ENCODE data around the gene RARA.
A peak's percentile ranks its signal among the peaks of the same experiment; 100 is the strongest.

Gene RARA

DNA sequence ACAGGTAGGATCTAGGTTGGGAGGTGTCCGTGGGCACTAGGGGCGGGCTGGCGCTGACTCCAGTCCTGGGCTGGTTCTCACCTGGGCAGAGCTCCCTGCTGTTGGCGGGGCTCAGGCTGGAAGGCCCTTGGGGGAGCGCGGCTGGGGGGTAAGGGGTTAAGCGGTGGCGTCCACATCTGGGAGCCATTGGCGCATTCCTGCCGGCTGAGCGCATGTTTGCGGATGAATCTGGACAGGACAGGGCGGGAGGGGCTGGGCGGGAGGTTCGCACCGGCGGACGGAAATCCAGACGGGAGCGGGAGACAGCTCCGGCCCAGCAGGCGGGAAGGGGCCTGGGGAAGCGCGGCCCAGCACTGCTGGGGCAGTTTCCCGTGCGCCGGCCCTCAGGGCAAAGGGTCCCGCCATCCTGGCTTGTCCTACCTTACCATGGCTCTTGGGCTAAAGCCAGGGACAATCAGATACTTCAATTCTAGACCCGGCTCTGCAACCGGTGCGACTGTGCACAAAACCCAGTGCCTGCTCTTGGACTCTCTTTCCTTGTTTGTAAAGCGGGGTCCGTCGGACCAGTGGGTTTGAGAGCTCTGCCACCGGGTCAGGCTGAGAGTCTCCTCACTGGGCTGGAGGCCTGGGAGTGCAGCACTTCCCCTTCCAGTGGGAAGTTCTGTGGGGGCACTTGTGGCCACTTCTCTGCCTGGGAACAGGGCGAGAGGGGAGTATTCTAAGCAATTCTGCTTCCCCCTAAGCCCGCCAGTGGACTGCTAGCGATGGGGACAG is 7.8 kb downstream of the RARA start:
- DNase-seq (ENCODE audit: low read depth in 2 of 2), result no peak

DNA sequence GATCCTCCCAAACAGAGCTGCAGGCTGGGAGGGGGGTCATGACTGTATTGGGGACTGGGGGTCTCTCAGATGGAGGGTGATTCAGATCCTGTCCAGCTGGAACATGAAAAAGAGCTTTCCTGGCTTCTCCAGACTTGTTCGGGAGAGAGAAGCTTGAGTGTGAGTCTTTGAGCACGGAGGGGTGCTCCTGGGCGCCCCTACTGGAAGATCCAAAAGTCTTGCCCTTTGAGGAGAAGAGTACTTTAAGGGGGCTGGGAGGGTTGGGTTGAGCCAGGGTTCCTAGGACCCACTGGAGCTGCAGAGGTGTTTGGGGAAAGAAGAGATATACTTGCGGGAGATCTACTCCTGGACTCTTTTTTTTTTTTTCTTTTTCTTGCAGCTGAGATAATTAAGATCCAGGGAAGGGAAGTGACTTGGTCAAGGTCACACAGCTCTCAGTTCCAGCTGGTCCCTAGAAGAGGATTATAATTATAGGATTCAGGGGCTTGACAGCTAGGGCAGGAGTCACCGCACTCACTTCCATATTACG is 8.4 kb downstream of the RARA start:
- DNase-seq (ENCODE audit: low read depth in 2 of 2), result no peak

DNA sequence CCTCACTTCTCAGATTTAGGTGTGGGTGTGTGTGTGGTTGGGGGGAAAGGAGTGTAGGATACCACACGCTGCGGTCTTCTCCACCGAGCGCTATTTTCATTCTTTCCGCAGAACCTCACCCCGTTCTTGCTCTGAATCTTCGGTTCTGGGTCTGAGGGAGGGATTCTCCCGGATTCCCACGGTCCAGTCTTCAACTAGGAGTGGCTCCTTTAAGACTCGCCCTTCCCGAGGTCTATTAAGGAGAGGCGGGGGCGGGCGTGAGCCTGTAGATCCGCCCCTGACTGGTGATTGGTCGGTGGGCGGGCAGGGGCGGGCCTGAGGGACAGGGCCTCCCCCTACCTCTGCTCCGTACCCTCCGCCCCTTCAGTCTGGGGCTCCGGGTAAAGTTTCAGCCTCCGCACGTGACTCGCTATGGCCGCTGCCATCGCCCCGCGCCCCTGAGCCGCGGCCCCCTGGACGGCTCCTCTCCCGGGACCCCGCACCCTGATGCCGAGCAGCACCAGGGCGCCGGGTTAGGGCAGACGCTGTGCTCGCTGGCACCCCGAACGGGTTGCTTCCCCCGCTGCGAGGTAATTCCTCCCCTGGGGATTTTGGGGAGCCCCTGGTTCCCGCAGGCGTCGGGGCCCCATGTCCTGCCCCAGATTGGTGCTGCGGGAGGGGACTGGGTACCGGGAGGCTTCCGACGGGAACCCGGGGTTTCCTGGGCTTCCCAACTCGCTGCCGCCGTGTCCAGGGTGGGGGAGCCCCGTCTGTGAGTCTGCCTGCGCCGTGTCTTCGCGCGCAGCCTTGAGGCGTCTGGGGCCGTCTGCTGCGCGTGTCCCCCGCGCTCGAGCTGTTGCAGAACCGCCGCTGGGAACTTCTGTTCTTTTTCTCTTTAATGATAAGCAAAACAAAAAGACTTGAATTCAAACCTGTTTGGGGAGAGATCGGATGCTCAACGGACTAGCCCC is 9.2 kb downstream of the RARA start:
- DNase-seq (ENCODE audit: low read depth in 2 of 2), result peak; percentile 79 to 90

DNA sequence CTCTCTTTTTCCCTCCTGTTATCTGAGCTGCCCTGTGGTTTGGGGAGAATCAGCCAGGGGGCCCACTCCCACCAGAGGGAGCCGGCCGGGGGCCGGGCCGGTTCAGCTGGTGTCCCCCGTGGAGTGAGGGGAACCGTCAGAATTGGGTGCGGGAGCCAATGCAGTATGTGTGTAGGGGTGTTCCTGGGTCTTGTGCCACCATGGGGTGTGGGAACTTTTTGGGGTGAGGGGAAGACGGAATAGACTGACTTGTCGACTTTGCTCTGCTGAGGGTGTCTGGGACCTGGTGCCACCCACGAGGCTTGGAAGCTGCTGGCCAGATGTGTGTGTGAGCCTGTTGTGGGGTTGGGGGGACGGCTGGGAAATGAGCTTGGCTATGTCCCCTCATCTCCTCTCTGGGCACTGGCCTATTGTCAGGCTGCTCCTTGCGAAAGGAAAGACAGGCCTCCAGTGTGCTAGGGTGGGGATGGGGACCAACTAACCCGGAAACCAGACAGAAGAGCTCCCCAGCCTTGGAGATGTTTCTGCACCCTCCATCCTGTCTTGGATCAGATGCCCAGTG is 9.9 kb downstream of the RARA start:
- no peak for DNase-seq (ENCODE audit: low read depth in 2 of 2)

DNA sequence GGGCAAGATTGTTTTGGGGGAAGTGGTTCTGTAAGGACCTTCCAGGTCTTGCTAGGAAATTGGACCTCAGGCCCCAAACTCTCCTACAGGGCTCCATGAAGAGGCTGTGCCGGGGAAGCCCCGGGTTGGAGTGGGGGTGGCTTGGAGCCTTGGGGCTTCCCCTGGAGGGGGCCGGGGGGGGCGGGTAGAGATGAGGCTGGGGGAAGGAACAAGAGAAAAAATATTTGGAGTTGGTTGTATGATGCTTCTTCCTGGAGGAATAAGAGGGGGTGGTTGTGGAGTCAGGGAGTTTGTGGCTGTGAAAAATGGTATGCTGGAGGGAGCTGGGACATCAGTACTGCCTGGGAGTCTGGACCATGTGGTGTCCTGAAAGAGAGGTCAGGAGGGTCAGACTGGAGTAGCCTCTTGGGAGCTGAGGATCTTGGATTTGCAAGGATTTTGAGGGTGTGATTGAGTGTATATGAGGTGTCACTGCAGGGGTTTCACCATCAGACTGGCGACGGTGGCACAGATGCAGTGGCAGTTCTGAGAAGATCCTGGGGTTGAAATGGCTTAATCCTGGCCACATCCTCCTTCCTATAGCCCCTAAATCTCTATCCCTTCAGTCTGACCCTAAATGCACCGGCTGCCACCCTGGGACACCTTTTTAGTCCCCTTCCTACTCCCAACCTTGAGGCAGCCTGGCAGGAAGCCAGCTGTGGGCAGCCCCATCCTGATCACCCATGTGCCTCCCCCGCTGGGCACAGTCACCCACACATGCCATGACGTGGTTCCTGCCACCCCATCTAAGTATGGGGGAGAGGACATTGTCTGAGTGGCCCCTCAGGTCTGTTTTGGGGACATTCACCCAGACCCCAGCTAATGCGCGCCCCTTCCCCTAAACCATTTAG is 10.9 kb downstream of the RARA start:
- peak in 1 of 2 experiments; percentile 60 for DNase-seq (ENCODE audit: low read depth in 2 of 2)

DNA sequence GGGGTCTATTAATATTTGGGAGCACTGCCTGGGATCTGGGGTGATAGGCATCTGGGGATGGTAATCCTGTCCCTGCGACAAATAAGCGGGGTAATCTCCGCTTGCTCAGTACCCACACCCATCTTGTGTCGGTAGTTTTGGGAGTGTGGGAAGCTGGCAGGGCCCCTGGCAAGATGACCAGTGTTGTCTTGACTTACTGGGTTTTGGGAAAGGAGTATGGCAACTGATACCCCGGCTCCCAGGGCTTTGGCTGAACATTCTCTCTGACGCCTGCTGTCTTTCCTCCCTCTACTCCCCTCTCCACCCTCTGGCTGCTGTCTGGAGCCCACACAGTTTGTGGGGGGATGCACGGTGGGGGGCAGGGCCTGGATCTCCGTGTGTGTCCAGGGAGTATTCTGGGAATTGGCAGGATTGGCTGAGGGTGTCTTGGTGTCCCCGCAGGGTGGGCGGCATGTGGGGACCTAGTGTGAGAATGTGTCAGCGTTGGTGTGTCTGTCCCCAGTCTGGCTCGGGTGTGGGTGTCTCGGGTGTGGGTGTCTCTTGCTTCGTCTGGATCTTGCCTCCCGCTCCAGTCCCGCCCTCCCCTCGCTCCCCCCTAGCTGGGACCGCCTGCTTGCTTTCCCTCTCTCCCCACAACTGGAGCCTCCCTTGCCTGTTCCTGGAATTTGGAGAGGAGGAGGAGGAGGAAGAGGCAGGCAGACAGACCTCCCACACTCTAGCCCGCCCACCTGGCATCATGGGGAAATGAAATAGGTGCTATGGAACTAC is 12.0 kb downstream of the RARA start:
- no peak for DNase-seq (ENCODE audit: low read depth in 2 of 2)

DNA sequence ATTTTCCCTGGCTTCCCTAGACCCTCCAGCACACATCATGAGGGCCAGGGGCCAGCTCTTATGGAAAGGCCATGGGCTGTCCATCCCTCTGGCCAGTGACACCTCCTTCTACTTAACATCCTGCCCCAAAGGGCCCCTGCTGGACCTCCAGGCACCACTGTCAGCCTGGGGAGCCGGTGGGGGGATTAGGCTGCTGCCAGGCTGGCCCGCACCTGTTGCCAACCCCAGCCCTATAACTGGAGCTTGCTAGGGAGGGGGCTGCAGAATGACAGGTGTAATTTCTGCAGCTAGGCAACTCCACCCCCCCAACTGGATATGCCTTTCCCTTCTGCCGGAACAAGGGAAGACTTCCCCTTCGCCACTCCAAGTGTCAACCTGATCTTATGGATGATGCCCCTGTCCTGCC is 12.5 kb downstream of the RARA start:
- no peak for DNase-seq (ENCODE audit: low read depth in 2 of 2)

DNA sequence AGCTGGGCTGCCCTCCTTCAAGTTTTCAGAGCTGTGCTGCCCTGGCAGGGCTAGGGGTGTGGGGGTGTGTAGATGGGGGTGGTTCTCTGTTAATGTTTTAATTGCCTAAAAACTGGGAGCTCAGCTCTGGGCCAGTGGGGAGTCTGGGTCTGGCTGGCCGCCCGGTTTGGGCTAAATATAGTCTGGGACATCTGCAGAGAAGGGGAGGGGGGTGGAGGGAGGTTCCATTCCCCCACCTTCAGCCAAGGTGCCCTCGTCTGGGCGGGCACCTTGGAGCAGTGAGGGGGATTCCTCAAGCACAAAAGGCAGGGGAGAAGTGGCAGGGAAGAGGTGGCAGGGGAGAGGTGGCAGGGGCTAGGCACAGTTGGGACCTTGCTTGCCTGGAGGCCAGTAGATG is 13.0 kb downstream of the RARA start:
- DNase-seq (ENCODE audit: low read depth in 2 of 2), result no peak

DNA sequence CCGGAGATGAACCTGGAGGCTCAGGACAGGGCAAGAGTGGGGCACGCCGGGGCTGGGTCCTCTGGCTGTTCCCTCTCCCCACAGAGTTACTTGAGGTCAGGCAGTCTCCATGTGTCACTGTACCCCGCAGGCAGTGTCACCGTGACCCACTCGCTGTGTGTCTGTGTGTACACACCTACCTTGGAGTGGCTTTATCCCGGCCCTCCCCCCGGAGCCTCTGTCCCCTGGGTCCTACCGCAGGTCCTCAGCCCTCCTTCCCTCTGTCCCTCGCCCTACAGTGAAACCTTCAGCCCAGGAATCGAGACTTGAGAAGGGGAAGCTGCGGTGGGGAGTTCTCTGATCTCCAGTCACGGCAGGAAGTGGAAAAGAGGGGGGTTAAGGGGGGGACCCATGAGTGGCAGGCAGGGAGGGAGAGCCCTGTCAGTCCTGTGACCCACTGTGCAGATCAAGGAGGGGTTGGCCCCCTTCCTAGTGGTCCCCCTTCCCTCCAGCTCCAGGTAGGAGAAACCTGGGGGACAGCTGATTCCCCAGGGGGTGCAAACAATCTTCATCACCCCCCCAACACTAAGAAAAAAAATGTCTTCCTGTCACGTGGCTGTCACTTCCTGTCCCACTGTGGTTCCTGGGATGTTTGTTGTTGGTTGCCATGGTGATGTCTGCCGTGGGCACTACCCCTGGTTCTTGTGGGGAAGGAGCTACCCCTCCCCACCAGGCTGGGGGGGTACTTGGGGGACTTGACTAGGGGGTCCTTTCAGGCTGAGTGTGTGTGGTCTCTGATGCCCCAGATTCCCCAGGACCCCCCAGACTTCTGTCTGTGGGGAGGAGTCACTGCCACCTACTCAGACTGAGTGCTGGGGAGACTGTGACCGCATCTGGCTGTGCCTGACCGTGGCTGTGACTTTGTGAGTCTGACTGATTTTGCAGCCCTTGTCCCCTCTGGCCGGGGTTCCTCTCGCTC is 13.7 kb downstream of the RARA start:
- peak; percentile 62 to 69 for DNase-seq (ENCODE audit: low read depth in 2 of 2)

DNA sequence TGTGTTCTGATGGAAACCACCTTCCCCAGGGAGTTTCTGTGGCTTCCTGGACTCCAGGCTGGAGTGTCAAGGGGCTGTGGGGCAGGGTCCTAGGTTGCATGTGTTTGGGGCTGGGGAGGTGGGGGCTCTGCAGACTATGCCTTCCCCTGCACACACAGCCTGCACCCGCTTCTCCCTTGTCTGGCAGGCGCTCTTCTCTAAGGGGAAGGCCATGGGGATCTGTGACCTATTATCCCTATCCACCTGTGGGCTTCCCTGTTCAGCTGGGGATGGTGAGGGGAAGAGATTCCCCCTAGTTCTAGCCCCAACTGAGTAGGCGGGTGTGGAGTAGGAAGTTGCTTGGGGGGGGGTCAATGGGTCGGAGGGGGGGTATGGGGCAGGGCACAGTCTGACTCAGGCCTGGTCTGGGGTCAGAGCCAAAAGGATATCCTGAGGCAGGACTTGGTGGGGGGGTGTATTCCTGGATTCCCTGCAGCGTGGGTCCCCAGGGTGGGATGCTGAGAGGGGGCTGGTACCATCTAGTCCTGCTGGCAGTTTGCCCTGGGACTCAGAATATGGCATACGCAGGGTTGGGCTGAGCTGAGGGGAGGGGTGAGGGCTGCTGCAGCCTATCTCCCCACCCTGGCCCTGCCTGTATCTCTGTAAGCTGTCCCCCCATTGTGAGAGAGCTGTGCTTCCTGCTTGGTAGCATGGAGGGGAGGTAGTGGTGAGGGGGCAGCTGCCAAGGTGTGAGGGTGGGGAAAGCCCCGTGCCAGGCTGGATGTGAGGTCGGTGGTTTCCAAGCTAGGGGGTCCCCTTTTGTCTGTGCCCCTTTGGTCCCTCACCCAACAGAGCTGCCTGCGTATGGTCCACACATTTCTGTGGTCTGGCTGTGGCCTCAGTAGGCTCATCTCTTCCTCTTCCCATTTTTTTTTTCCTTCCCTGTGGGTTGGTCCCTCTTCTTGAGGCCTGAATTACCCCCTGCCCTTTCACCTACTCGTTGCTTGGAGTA is 14.7 kb downstream of the RARA start:
- no peak for DNase-seq (ENCODE audit: low read depth in 2 of 2)

DNA sequence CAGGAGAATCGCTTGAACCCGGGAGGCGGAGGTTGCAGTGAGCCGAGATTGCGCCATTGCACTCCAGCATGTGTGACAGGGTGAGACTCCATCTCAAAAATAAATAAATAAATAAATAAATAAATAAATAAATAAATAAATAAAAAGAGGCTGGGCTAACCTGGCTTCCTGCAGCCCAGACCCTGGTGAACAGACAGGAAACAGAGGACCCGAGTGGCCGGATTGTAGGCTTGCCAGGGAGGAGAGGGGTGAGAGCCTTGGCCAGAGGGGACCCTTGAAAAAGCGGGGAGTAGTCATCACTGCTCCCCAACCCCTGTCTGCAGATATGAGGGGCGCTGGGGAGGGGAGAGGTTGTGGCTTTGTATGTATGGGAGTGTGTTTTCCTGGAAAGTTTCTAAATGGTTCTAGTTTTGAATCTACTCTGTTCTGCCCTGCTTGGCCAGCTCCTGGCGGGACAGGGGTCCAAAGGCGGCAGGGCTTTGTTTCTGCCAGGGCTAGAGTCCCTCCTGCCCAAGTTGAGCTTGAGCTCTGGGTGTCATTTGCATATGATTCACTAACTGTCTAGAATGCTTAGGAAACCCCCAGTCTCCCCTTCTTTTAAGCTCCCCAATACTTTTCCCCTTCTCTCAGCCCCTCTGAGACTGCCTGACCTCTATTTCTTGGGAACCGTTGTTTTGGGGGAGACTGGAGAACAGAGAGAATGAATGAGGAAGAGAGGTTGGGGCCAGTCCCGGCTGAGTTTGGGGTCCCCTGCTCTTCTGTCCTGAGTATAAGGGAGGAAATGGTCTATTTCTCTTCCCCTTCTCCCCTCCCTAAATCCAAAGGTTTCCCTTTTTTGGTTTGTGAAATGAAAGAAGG is 16.4 kb downstream of the RARA start:
- DNase-seq (ENCODE audit: low read depth in 2 of 2), result no peak

DNA sequence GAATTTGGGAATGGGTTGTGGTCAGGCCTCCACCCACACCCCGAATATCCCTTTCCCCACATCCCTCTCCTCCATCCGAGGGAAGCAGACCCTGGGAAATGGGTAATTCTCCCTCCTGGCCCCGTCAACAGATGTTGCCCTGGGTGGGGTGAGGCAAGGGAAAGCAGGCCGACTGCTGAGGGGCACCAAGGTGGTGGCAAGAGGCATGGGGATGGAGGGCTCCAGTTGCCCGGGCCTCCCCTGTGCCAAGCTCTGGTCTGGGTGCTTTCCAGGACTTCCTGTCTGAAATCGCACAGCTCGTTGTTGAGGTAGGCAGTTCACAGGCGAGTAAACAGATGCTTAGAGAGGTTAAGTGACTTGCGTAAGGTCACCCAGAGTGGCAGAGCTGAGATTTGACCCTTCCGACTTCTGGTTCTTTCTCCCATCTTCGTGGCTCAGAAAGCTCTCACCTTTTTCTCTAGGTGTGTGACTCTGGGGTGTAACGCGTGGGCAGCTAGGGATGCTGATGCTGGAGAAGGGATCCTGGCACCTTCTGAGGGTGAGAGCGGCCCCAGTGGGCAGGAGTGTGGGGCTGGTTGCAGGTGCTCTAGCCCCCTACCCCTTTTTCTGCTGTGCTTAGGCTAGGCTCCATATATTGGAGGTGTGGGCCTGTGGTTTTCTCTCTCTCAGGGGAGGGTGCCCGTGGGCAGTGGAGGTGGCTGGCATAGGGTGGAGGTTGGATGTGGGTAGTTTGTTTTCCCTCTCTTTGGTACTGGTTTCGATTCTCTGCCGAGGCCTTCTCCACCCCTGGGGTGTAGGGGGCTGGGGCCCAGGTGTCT is 17.2 kb downstream of the RARA start:
- DNase-seq (ENCODE audit: low read depth in 2 of 2), result no peak

DNA sequence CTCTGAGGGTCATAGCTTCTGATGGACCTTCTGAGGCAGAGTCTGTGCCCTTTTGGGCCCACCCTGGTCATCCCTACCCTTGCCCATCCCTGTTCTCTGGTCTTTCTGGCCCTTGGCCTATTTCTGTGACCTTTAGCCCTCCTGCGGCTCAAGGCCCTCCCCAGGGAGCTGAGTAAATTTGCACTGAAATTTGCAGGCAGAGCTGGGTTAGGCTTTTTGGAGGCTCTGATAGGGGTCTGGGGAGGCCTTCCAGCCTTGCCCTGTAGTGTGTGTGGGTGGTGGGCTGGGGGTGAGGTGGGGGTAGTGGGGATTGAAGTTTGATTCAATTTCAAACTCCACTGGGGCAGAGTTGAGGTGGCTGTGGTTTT is 17.8 kb downstream of the RARA start:
- no peak for DNase-seq (ENCODE audit: low read depth in 2 of 2)

DNA sequence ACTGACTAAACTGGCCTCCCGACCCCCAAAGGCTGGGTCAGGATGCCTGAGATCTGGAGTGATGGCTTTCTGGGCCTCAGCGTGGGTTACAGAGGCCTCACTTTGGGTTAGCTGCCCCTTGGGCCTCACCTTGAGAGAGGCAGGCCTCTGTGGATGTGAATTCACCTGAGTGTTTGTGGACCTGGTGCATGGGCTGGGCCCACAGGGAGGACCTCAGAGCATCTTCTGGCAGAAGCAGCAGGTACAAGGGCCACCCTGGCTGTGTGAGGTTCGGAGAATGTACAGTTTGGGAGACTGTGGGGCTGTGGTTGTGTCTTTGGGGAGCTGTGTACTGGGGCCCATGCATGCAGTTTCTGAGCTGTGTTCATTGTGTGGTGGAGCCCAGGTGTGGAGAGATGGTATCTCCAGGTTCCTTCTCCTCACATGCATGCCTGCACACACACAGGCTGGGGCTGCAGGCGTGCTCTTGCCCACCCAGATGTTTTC is 18.3 kb downstream of the RARA start:
- DNase-seq (ENCODE audit: low read depth in 2 of 2), result no peak

DNA sequence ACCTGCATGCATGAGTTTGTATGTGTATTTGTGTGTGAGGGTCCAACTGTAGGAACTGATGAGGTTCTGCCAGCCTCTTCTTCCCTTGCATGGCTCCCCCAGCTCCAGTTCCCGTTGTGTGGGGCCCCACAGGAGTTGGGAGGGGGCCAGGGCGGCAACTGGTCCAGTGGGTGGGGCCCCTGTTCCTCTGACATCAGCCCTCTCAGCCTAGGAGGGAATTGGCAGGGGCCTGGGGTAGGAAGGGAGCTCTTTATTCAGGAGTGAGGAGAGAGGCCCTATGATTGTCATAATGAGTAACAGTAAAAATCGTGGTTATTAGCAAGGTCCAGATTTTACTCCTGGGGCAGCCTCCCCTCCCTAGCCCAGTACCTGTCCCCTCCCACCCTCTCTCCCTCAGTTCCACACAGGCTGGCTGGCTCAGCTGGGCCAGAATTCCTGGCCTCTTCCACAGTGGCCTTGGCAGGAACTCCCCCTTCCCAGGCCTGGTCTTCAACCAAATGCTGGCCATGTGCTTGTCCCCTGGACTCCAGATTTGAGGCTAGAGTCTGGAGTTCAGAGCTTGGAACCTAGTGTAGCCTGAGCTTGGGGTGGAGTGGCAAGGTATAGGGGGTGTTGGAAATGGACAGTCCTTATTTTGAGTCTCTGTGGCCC is 18.9 kb downstream of the RARA start:
- DNase-seq (ENCODE audit: low read depth in 2 of 2), result no peak

DNA sequence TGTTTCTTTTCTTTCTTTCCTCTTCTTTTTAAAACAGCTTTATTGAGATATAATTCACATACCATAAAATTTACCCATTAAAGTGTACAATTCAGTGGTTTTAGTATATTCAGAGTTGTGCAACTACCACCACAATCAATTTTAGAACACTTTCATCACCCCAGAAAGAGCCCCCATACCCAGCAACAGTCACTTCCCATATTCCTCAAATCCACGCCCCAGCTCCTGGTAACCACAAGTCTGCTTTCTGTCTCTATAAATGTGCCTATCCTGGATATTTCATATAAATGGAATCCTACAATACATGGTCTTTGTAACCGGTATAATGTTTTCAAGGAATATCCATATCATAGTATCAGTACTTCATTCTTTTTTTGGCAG is 19.4 kb downstream of the RARA start:
- no peak for DNase-seq (ENCODE audit: low read depth in 2 of 2)

All from stimulated activated CD4-positive, alpha-beta T cell treated with anti-CD3 and anti-CD28 coated beads, Interleukin-12 subunit alpha, Interleukin-12 subunit beta, amount 100 ng/mL, for 24 hours (primary cell).